Activated T-helper 1 cell treated with anti-CD3 and anti-CD28 coated beads, Interleukin-2, amount 50 U/mL, for 16 hours (primary cell): Measurements from ENCODE around the gene RSPH9.
A peak's percentile ranks its signal among the peaks of the same experiment; 100 is the strongest.
"Not testable (repeated sequence)": the region's sequence is repeated elsewhere in the genome, so short reads cannot be mapped to it uniquely, and the experiment has no call there.

Experiments used
- DNase-seq, 2 donors: peaks; one replicate each; pipeline ENCODE4 v3.0.0-alpha.2; 2020; ENCODE audit warnings: low read depth in 1 of 2, low spot score in 1 of 2

Gene RSPH9

DNA sequence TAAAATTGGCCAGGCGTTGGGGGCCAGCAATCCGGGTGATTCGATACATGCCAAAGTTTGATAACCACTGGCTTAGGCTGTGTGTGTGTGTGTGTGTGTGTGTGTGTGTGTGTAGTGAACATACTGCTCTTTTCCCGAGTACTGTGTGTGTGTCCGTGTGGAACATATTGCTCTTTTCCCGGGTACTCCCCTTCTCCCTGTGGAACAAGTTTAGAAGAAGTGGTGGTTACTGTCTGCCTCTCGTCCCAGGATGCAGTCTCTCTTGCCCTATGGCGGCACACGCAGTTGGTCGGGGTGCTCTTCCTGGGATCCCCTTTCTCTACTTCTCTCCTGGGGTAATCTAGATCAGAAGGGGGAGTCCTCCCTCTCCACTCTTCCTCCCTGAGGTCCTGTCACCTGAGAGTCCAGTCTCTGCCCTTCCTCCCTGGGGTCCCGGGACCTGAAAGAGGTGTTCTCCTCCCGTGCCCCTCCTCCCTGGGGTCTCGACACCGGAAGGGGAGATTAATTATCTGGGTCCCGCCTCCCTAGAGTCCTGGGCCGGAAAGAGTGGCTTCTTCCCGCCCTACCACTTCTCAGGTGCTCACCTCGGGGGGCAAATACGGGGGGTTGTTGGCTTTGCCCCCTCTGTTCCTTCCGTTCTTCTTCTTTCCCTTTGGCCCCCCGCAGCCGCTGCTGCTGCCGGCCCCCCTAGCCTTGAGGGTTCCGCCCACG is 16.3 kb upstream of the RSPH9 start:
- peak; percentile 16 to 29 for DNase-seq

DNA sequence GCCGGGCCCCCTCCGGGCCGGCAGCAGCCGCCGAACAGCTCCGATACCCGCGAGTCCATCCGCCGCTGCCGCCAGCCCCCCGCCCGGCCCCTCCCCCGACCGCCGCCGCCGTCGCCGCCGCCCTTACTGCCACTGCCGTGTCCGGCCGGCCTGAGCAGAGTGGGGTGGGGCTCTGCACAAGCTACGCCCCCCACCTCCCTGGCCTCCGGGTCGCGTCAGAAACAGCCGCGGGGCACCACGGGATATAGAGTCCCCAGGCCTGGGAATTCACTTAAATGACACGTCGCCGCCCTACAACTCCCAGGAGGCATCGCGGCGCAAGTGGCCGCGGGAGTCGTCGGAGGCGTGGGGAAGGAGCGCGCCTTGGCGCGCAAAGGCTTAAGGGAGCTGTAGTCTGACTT is 15.7 kb upstream of the RSPH9 start, which contains the start of gene GTPBP2:
TSS of gene GTPBP2 (minus strand) at position 161 of the 401 bp plus-strand sequence. CDS start at position 59, 102 bp downstream.
- peak; percentile 86 to 94 for DNase-seq

DNA sequence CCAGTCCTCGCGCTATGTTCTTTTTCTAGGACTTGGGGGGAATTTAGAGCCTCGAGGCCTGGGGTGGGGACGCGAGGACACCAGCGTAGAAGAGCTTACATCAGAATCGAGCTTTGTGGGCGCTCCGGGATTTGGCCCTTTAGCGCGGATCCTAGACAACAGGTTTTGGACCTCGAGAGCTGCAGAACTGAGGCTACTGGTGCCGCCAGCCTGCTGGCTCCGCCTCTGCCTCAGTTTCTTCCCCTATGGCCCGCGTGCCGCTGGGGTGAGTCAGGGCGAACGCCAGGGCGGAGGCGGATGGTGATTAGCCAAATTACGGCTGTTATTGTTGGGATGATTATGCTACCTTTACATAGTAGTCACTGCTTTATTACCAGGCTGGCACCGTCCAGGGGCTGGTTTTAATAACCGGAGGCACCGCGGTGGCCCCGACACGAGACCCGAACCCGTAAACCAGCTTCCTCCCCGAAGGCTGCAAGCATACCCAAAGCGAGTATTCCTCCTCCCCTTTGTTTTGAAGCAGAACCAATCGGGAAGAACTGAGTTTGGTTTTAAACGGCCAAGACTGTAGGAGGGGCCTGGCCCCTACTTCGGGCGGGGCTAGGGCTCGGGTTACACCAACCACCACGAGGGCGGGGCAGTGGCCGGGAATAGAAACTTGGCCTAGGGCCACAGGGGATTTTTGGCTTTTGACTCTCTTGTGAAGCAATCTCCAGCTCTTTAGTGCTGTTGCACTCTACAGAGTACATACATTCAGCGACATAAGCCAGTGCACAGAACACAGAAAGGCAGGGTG is 15.1 kb upstream of the RSPH9 start:
- peak; percentile 48 to 82 for DNase-seq

DNA sequence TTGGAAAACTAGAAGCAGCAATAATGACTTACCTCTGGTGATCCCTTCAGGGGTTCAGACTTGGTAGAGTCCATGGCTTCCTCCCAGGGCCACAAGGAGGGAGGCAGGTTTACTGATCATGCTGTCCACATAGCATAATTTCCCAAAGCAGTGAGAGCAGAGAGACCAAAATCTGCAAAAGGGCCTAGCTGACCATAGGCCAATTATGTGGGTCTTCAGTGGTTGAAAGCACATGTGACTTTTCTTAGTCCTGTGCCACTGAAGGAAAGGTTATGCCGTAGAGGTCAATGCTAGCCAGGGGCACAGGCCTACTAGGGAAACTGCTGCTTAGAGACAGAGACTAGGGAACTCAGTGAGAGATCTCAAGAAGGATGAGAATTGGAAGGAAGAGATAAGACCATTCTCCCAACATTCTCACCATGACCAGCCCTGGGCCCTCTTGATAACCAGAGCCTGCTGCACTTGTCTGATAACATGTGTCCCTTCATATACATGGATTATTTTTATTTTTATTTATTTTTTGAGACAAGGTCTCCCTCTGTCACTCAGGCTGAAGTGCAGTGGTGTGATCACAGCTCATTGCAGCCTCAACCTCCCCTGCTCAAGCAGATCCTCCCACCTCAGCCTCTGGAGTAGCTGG is 13.7 kb upstream of the RSPH9 start:
- no peak for DNase-seq

DNA sequence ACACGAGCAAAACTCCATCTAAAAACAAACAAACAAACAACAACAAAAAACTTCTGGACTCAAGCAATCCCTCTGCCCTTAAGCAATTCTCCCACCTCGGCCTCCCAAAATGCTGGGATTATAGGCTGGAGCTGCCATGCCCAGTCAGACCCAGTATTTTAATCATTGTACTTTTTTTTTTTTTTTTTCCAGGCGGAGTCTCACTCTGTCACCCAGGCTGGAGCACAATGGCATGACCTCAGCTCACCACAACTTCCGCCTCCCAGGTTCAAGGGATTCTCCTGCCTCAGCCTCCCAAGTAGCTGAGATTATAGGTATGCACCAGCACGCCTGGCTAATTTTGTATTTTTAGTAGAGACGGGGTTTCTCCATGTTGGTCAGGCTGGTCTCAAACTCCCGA is 11.8 kb upstream of the RSPH9 start:
- not testable (repeated sequence) for DNase-seq

DNA sequence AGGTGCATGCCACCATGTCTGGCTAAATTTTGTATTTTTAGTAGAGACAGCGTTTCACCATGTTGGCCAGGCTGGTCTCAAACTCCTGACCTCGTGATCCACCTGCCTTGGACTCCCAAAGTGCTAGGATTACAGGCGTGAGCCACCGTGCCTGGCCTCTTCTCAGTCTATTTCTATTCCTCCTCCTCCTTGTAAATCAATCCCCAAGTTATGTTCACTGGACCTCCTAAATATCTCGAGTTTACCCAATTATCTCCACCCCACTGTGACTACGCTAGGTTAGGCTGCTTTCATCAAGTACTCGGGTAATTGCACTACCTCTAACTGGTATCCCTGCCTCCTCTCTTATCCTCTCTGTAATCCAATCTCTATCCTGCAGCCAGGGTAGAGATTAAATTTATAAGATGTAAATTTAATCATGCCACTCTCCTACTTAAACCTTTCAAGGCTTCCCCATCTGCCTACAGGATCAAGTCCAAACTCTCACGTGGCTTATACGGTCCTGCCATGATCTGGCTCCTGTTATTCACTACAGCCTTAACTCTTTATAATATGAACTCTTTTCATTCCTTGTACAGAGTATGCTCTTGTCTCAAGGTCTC is 10.0 kb upstream of the RSPH9 start:
- DNase-seq = no peak

DNA sequence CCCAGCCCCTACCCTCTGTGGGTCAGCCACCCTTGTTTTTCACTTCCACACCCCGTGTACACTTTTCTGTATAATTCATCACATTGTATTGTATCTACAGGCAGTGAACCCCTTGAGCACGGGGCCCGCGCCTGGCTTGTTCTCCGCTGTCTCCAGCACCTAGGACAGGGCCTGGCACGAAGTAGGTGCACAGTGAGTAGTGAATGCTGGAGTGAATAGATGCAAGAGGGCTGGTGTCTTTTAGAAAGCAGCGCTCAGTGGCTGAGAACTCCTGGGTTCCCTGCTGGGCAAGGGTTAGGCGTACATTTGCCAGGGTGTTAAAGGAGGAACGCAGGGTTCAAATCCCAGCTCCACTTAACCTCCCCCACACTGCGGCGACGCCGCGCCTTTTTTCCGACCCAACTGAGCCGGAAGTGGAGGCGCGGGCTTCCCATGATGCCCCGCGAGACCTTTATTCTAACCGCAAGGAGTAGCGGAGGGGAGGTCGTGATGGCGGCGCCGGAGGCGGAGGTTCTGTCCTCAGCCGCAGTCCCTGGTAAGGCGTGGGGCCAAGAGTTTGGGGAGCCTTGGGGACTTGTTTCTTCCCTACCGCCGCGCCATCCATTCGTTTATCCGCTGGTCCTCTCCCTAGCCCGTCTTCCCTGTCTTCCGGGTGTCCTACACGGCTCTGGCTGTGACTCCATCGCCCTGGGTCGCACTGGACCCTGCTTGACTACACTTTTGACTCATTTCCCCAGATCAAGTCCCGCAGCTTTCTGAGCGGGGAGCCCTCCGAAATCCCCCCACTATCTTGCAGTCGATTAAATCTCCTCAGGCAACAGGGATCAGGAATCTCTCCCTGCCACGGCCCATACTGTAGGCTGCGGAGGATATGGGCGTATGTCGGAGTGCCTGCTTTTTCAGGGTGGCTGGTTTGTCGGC is 9.2 kb upstream of the RSPH9 start, which contains the start of gene MAD2L1BP:
TSS of gene MAD2L1BP (plus strand) at position 454 of the 921 bp plus-strand sequence. CDS start at position 490, 36 bp downstream.
- peak; percentile 70 to 78 for DNase-seq

DNA sequence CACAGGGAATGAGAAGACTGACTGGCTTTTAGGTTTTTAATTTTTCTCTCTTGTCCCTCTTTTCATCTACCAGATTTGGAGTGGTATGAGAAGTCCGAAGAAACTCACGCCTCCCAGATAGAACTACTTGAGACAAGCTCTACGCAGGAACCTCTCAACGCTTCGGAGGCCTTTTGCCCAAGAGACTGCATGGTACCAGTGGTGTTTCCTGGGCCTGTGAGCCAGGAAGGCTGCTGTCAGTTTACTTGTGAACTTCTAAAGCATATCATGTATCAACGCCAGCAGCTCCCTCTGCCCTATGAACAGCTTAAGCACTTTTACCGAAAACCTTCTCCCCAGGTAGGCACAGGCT is 8.6 kb upstream of the RSPH9 start:
- no peak for DNase-seq

DNA sequence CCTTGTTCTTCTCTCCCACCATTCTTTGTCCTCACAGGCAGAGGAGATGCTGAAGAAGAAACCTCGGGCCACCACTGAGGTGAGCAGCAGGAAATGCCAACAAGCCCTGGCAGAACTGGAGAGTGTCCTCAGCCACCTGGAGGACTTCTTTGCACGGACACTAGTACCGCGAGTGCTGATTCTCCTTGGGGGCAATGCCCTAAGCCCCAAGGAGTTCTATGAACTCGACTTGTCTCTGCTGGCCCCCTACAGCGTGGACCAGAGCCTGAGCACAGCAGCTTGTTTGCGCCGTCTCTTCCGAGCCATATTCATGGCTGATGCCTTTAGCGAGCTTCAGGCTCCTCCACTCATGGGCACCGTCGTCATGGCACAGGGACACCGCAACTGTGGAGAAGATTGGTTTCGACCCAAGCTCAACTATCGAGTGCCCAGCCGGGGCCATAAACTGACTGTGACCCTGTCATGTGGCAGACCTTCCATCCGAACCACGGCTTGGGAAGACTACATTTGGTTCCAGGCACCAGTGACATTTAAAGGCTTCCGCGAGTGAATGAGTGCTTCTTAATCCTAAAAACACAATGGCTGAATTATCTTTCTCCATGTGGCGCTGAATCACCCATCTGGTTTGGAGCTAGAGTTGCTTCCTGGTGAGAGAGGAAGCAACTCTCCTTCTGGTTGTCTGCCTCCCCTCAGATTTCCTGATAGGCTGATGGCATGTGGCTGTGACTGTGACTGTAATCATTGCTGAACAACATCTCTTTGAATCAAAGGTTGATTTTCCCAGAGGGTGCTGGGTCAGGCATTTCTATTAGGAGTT is 4.6 kb upstream of the RSPH9 start:
- DNase-seq = no peak

DNA sequence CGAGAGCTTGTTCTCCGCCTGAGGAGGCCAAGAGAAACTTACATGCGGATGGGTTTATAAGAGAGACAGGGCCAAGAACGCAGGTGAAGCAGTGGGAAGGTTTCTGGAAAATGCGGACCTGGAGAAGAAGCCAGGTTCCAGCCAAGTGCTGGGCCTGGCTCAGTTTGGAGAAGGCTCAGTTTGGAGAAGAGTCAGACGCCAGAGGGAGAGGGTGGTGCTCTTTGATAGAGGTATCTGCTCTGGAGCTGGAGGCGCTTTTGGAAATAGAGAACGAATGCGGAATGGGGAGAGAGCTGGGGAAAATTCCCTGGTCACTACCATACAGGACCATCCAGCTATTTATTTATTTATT is 753 bp downstream of the RSPH9 start:
- DNase-seq = no peak

DNA sequence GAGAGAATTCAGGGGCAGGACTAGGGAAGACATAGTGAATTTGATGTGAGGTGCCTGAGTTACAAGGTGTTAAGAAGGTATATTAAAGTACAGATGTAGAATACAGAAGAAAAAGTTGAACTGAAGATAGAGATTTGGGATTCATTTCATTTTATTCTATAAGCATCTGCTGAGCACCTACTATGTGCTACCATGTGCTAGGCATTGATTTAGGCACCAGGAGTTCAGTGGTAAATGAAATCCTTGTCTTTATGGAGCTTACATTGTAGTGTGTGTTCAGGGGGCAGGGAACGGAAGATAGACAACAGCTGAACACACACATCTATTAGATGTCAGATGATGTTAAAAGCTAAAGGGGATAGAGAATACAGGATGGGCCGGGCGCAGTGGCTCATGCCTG is 2.8 kb downstream of the RSPH9 start:
- DNase-seq = no peak

DNA sequence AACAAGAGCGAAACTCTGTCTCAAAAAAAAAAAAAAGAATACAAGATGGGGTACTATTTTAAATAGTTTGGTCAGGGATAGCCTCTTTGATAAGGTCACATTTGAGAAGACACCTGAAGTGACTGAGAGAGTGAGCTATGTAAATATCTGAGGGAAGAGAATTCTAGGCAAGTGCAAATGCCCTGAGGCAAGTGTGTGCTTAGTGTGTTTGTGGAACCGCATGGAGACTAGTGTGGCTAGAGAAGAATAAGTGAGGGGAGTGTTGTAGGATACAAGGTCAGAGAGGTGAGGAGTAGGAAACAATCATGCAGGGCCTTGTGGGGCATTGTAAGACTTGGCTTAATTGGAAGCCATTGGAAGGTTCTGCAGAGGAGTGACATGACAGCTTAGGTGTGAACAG is 3.4 kb downstream of the RSPH9 start:
- no peak for DNase-seq

DNA sequence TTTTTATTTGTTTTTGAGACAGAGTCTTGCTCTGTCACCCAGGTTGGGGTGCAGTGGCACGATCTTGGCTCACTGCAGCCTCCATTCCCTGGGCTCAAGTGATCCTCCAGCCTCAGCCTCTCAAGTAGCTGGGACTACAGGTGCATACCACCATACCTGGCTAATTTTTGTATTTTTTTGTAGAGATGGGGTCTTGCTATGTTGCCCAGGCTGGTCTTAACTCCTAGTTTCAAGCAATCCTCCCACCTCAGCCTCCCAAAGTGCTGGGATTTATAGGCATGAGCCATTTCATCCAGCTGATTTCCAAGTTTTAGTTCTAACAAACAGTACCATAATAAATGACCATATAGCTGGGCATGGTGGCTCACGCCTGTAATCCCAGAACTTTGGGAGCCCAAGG is 8.0 kb downstream of the RSPH9 start:
- not testable (repeated sequence) for DNase-seq

DNA sequence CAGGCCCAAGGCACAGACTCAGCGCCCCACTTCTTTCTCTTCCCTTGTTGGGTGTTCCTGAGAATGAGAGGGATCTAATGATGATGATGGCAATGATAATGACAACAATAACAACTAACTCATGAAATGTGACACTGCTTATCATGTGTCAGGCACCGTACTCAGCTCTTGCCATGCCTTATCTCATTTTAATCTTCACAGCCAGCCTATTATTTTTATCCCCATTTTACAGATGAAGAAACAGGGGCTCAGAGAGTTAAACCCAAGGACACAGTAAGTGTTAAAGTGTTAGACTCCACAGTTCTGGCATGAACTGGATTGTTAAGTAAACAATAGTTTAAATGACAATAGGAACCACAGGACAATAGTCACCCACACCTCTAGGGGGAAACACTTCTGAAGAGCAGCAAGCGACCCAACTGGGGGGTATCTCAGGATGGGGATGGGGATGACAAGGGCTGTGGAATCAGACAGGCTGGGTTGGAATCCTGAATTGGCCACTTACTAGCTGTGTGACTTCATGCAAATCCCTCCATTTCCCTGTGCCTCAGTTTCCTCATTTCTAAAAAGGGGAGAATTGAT is 12.5 kb downstream of the RSPH9 start:
- no peak for DNase-seq

DNA sequence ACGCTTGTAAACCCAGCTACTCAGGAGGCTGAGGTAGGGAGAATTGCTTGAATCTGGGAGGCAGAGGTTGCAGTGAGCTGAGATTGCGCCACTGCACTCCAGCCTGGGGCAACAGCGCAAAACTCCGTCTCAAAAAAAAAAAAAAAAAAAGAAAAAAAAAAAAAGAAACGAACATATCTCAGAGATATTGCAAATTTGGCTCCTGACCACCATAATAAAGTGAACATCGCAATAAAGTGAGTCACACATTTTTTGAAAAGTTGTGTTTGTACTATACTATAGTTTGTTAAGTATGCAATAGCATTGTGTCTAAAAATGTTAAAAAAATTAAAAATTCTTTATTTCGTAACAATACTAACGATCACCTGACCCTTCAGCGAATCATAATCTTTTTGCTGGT is 13.3 kb downstream of the RSPH9 start:
- DNase-seq = no peak

DNA sequence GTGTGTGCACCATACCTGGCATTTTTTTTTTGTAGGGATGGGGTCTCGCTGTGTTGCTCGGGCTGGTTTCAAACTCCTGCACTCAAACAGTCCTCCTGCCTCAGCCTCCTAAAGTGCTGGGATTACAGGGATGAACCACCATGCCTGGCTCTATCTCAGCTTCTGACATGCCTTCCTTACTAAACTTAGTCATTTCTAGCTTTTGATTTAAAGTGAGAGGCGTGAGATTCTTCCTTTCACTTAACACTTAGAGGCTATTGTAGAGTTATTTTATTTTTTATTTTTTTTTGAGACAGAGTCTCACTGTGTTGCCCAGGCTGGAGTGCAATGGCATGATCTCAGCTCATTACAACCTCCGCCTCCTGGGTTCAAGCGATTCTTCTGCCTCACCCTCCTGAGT is 18.1 kb downstream of the RSPH9 start:
- not testable (repeated sequence) for DNase-seq

DNA sequence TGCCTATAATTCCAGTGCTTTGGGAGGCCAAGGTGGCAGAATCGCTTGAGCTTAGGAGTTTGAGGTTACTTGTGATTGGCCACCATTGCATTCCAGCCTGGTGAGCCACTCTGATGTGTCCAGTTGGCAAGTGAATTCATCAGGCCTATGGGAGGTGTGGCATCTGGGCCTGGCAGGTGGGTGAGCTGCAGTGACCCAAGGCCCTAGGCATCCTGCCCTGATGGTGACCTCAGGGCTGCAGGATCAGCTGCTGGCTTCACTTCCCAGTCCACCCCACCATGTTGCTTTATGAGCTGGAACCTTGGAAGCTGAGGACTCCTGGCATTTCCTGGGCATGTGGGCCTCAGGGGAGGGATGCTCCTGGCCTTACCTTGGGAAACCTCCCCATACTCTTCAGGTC is 20.5 kb downstream of the RSPH9 start:
- DNase-seq = no peak

DNA sequence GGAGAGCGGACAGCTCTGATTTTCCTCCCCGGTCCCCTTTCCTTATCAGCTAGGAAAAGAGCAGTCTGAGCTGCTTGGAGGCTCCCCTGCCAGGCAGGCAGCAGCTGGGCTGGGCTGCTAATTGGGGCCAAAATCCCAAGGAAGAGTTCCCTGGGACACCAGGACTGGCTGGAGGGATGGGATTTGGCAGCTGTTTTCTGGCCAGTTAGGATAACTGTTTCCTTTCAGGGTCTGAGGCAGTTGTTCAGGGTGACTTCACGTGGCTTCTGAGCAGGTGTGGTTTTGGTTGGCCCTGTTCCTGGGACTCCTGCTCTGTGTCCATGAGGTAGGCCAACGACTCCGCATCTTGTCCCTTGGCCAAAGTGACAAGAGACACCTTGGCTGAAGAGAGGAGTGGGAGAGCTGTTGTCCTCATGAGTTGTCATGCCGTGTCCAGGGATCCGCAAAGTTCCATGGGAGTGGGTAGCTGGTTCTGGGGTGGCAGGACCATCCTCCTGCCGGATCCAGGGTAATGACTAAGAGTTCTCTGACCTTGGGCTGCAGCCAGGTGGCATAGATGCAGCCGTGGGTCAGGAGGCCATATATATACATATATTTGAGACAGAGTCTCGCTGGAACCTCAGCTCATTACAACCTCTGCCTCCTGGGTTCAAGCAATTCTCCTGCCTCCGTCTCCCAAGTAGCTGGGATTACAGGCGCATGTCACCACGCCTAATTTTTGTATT is 21.5 kb downstream of the RSPH9 start:
- no peak for DNase-seq
